ENCODE data around the gene R3HDM2.
"Not testable (repeated sequence)": the region's sequence is repeated elsewhere in the genome, so short reads cannot be mapped to it uniquely, and the experiment has no call there.

GRCh38 chr12:57364156-57364555 is 66.7 kb downstream of the R3HDM2 start:
- TF ChIP-seq CTCF (conservative IDR thresholded peaks at IDR 0.05; ENCODE audit: low read length); EZH2phosphoT487 (IDR thresholded peaks at IDR 0.05; ENCODE audit: borderline replicate concordance, low read depth, low read length): not testable (repeated sequence)
